Measurements from ENCODE around the gene SLC25A13. TPM values are rescaled to one million over a fixed set of nuclear protein-coding genes. Genes with fewer than 3 reads are reported as not detected.
A peak's percentile ranks its signal among the peaks of the same experiment; 100 is the strongest.

Gene SLC25A13
- total and polyA plus RNA-seq, 2 of the 13 experiments (the other 11 are each of a cell fraction or from before 2014, with no cell fraction given) = 36.2 to 84.9 TPM

- TF ChIP-seq ZNF580 (CRISPR knock-in tag; IDR thresholded peaks at IDR 0.05; ENCODE audit: borderline replicate concordance, low read depth) (no peak), ZNF326 (CRISPR knock-in tag; IDR thresholded peaks at IDR 0.05; ENCODE audit: borderline replicate concordance) (no peak), ZNF777 (CRISPR knock-in tag; IDR thresholded peaks at IDR 0.05) (0 out of 2 replicates have a peak, but pooled peaks have one; percentile 23), PITX1 (CRISPR knock-in tag; IDR thresholded peaks at IDR 0.05) (no peak), ZBTB33 (CRISPR knock-in tag; IDR thresholded peaks at IDR 0.05) (no peak), ZNF768 (CRISPR knock-in tag; IDR thresholded peaks at IDR 0.05) (0 out of 2 replicates have a peak, but pooled peaks have one; percentile 18), MAZ (IDR thresholded peaks at IDR 0.05; ENCODE audit: borderline replicate concordance, low read depth, low read length) (no peak), MAZ (CRISPR knock-in tag; IDR thresholded peaks at IDR 0.05; ENCODE audit: low read depth) (no peak), KAT7 (CRISPR knock-in tag; IDR thresholded peaks at IDR 0.05; ENCODE audit: borderline replicate concordance) (no peak), IRF9 (CRISPR knock-in tag; IDR thresholded peaks at IDR 0.05; ENCODE audit: borderline replicate concordance) (0 out of 2 replicates have a peak, but pooled peaks have one; percentile 33), ZNF883 (CRISPR knock-in tag; IDR thresholded peaks at IDR 0.05; ENCODE audit: not compliant biosample characterization) (no peak), TCF12 (IDR thresholded peaks at IDR 0.05) (no peak), TCF12 (CRISPR knock-in tag; IDR thresholded peaks at IDR 0.05) (no peak), TEAD2 (CRISPR knock-in tag; IDR thresholded peaks at IDR 0.05) (no peak), KAT2B (IDR thresholded peaks at IDR 0.05; ENCODE audit: borderline replicate concordance, low read depth, low read length) (no peak), ZNF10 (CRISPR knock-in tag; IDR thresholded peaks at IDR 0.05; ENCODE audit: borderline replicate concordance, low read depth) (no peak), TCF7 (IDR thresholded peaks at IDR 0.05; ENCODE audit: low read depth) (no peak), GTF2F1 (IDR thresholded peaks at IDR 0.05; ENCODE audit: low read length) (no peak), ZNF75D (CRISPR knock-in tag; IDR thresholded peaks at IDR 0.05; ENCODE audit: borderline replicate concordance) (no peak), MLXIP (CRISPR knock-in tag; IDR thresholded peaks at IDR 0.05; ENCODE audit: borderline replicate concordance) (no peak), ZUFSP (CRISPR knock-in tag; IDR thresholded peaks at IDR 0.05; ENCODE audit: borderline replicate concordance) (no peak), JDP2 (CRISPR knock-in tag; IDR thresholded peaks at IDR 0.05; ENCODE audit: borderline replicate concordance) (no peak)
Measured at GRCh38 chr7:96075510-96076349, 246.2 kb downstream of the SLC25A13 start (continued).
